Loucy (cell line): ENCODE data around the gene SRD5A1.

Experiments used
- H2AFZ ChIP-seq: fragments of 200-600 bp; sonication (generic); 2 replicates; pipeline ENCODE4 v1.6.0; 2016; ENCODE audit warnings: antibody characterized with exemption, mild to moderate bottlenecking, low read length, moderate library complexity
- H3F3A ChIP-seq: fragments of 200-600 bp; 2 replicates; pipeline ENCODE4 v1.6.0; 2016; ENCODE audit warnings: antibody characterized with exemption, low read depth, mild to moderate bottlenecking
- H3K27me3 ChIP-seq: fragments of 200-600 bp; sonication (generic); 2 replicates; pipeline ENCODE4 v1.6.1; 2014; ENCODE audit warnings: low read length, mild to moderate bottlenecking; ENCODE audit not compliant: insufficient read depth, poor library complexity, severe bottlenecking
- H3K36me3 ChIP-seq: fragments of 200-600 bp; sonication (generic); 2 replicates; pipeline ENCODE4 v1.6.1; 2016; ENCODE audit warnings: low read length; ENCODE audit not compliant: insufficient read depth
- H3K4me1 ChIP-seq: fragments of 200-600 bp; sonication (generic); 2 replicates; pipeline ENCODE4 v1.5.1; 2014; ENCODE audit warnings: low read length, mild to moderate bottlenecking; ENCODE audit not compliant: insufficient read depth, poor library complexity, severe bottlenecking
- H3K4me2 ChIP-seq: fragments of 200-600 bp; sonication (generic); 2 replicates; pipeline ENCODE4 v1.6.0; 2014; ENCODE audit warnings: antibody characterized with exemption, low read length, low read depth, mild to moderate bottlenecking; ENCODE audit not compliant: poor library complexity, severe bottlenecking
- H3K4me3 ChIP-seq: fragments of 200-600 bp; sonication (generic); 2 replicates; pipeline ENCODE4 v1.5.1; 2014; ENCODE audit warnings: low read length, mild to moderate bottlenecking, mixed read lengths; ENCODE audit not compliant: poor library complexity, severe bottlenecking
- H3K79me2 ChIP-seq: fragments of 200-600 bp; sonication (generic); 2 replicates; pipeline ENCODE4 v1.6.1; 2014; ENCODE audit warnings: low read length; ENCODE audit not compliant: insufficient read depth
- H3K9ac ChIP-seq: fragments of 200-600 bp; sonication (generic); 2 replicates; pipeline ENCODE4 v1.6.0; 2014; ENCODE audit warnings: mild to moderate bottlenecking, low read depth, low read length, moderate library complexity; ENCODE audit not compliant: poor library complexity, severe bottlenecking
- H3K9me2 ChIP-seq: fragments of 200-600 bp; sonication (generic); replicated peaks from 2 replicates; pipeline ENCODE4 v1.6.1; 2016; ENCODE audit warnings: low read depth, low read length, mixed read lengths
- H3K9me3 ChIP-seq: fragments of 200-600 bp; sonication (generic); 2 replicates; pipeline ENCODE4 v1.6.1; 2014; ENCODE audit warnings: mild to moderate bottlenecking, antibody characterized with exemption, low read length, low read depth; ENCODE audit not compliant: insufficient read depth
- H4K20me1 ChIP-seq: fragments of 200-600 bp; sonication (generic); 2 replicates; pipeline ENCODE4 v1.6.0; 2014; ENCODE audit warnings: antibody characterized with exemption, low read length, mild to moderate bottlenecking; ENCODE audit not compliant: insufficient read depth, poor library complexity, severe bottlenecking
- EZH2phosphoT487 ChIP-seq: fragments of 200-600 bp; IDR thresholded peaks from 2 replicates; pipeline ENCODE4 v1.6.1; 2018; ENCODE audit warnings: antibody characterized with exemption, mild to moderate bottlenecking, moderate library complexity, borderline replicate concordance
- TF ChIP-seq, protein P1 (sequence below): fragments of 200-600 bp; sonication (generic); conservative IDR thresholded peaks from 2 replicates; pipeline ENCODE4 v1.5.1; 2014; ENCODE audit warnings: mild to moderate bottlenecking, antibody characterized with exemption, low read length

The SRD5A1 gene

DNA sequence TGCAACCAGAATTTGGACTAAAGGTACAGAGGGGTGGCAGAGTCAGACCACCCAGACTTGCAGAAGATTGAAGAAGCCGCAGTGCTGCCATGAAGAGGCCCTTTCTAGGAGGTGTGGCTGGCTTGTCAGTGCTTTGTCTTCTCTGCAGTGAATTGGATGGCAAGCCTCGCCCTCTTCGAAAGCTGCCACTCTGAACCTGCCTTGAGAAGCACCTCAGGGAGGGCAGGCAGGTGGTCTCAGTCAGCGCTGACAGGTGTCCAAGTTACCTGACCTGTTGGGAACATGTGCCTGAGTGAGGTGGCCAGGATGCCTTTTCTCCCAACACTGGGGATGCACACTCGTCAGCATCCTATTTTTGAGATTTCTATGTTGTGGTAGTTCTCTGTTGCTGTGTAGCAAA is 86.2 kb downstream of the SRD5A1 start:
- Histone ChIP-seq H3K79me2 (peaks cover 100% of the 10 kb centered on the region), H3K9me3 (no peaks in the 10 kb centered on the region), H3K9me2 (no peaks in the 10 kb centered on the region), H3K4me1 (peaks cover 67% of the 10 kb centered on the region), H3K9ac (peak overlapping the region; percentile 75), H3K36me3 (peaks cover 26% of the 10 kb centered on the region; the same call in 1 of the 2 replicates), H3K4me2 (peak overlapping the region; percentile 98), H3K4me3 (peak overlapping the region; percentile 93), H3K27me3 (no peaks in the 10 kb centered on the region), H3F3A (no peaks in the 10 kb centered on the region; the same call in 1 of the 2 replicates), H4K20me1 (peaks cover 98% of the 10 kb centered on the region), H2AFZ (no peak overlapping the region)
- TF ChIP-seq, protein P1, sequence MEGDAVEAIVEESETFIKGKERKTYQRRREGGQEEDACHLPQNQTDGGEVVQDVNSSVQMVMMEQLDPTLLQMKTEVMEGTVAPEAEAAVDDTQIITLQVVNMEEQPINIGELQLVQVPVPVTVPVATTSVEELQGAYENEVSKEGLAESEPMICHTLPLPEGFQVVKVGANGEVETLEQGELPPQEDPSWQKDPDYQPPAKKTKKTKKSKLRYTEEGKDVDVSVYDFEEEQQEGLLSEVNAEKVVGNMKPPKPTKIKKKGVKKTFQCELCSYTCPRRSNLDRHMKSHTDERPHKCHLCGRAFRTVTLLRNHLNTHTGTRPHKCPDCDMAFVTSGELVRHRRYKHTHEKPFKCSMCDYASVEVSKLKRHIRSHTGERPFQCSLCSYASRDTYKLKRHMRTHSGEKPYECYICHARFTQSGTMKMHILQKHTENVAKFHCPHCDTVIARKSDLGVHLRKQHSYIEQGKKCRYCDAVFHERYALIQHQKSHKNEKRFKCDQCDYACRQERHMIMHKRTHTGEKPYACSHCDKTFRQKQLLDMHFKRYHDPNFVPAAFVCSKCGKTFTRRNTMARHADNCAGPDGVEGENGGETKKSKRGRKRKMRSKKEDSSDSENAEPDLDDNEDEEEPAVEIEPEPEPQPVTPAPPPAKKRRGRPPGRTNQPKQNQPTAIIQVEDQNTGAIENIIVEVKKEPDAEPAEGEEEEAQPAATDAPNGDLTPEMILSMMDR, result no peak
- TF ChIP-seq EZH2phosphoT487, result no peak

DNA sequence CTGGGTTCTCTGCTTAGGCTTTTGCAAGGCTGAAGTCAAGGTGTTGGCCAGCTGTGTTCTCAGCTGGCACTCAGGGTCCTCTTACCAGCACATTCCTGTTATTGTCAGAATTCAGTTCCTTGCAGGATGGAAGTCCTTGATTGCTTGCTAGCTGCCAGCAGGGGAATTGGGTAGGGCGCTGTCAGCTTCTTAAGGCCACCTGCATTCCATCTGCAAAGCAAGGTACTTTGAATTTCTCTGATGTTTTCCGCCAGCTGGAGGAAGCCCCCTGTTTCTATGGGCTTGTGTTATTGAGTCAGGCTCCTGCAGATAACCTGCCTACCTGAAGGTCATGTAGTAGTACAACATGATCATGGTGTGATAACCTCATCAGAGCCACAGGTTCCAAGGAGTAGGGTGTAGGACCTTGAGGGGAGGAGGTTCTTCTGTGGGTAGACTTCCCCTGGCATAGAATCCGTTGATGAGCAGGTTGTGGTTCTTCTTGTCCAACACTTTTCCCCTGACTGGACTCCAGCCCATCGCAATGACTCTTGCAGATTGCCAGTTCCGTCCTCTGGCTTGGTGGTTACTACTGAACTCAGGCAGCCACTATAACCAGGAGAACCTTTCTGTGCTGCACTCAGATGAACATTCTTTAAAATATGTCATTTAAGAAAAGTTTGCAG is 86.8 kb downstream of the SRD5A1 start:
- Histone ChIP-seq H3K79me2 (peaks cover 100% of the 10 kb centered on the region), H3K27me3 (no peaks in the 10 kb centered on the region), H3K36me3 (peaks cover 30% of the 10 kb centered on the region; the same call in 1 of the 2 replicates), H2AFZ (no peak overlapping the region), H3K4me2 (peak overlapping the region; percentile 98), H3K4me3 (peak overlapping the region; percentile 93), H4K20me1 (peaks cover 96% of the 10 kb centered on the region), H3K9me3 (no peaks in the 10 kb centered on the region), H3K9me2 (no peaks in the 10 kb centered on the region), H3K9ac (peak overlapping the region; percentile 75), H3F3A (no peaks in the 10 kb centered on the region; the same call in 1 of the 2 replicates), H3K4me1 (peaks cover 63% of the 10 kb centered on the region)
- TF ChIP-seq EZH2phosphoT487, result no peak
- TF ChIP-seq, protein P1, result no peak

DNA sequence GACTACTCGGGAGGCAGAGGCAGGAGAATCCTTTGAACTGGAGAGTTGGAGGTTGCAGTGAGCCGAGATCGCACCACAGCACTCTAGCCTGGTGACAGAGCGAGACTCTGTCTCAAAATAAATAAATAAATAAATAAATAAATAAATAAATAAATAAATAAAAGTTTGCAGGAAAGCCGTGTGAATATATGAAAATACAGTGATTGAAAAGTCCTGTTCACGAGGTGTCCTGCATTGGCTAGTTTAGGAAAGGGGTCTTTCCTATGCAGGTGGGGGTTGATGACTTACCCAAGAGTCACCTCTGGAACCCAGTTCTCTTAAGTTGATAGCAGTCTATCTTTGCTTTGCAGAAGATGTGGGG is 87.3 kb downstream of the SRD5A1 start:
- H4K20me1 ChIP-seq, result peaks cover 94% of the 10 kb centered on the region
- no peak overlapping the region for H3K9ac ChIP-seq
- H3K9me2 ChIP-seq, result no peaks in the 10 kb centered on the region
- TF ChIP-seq EZH2phosphoT487, result no peak
- TF ChIP-seq, protein P1, result no peak
- H3K27me3 ChIP-seq, result no peaks in the 10 kb centered on the region
- H2AFZ ChIP-seq, result no peak overlapping the region
- H3K4me2 ChIP-seq, result peak overlapping the region; percentile 98
- peaks cover 35% of the 10 kb centered on the region; the same call in 1 of the 2 replicates for H3K36me3 ChIP-seq
- peaks cover 59% of the 10 kb centered on the region for H3K4me1 ChIP-seq
- peaks cover 100% of the 10 kb centered on the region for H3K79me2 ChIP-seq
- H3K9me3 ChIP-seq, result no peaks in the 10 kb centered on the region
- peak overlapping the region; percentile 93 for H3K4me3 ChIP-seq
- H3F3A ChIP-seq, result no peaks in the 10 kb centered on the region; the same call in 1 of the 2 replicates
